PC-3 (cell line): ENCODE results near the gene UBR2. TPM values are rescaled to one million over a fixed set of nuclear protein-coding genes. Genes with fewer than 3 reads are reported as not detected.
"Not testable (repeated sequence)": the region's sequence is repeated elsewhere in the genome, so short reads cannot be mapped to it uniquely, and the experiment has no call there.

Source experiments
- ATAC-seq: fragments of 200-7000 bp; cut with Tn5 transposase; 2 replicates; pipeline ENCODE4 v1.9.1; 2020; ENCODE audit warnings: mild to moderate bottlenecking, moderate library complexity
- BruUV-seq: library from RNA; stranded (reverse); fragments of 400-500 nt; replicated peaks from 2 replicates; lab custom pipeline; 2021; lab: Mats Ljungman, UMichigan
- CTCF ChIA-PET: fragments of 300-600 bp; sonication (Branson Sonifier 250); formaldehyde crosslinking; loops from one replicate; lab custom pipeline; 2022; ENCODE audit warnings: antibody characterized with exemption; lab: Charles Lee
- POLR2A ChIA-PET: fragments of 300-600 bp; sonication (Branson Sonifier 250); formaldehyde crosslinking; loops from one replicate; lab custom pipeline; 2022; ENCODE audit warnings: antibody characterized with exemption; ENCODE audit not compliant: unreplicated experiment; lab: Charles Lee
- DNase-seq: peaks from one replicate; pipeline ENCODE4 v3.0.0-alpha.2; 2015
- H2AFZ ChIP-seq: fragments of 300-600 bp; sonication (generic); 2 replicates; pipeline ENCODE4 v1.6.0; 2016; ENCODE audit warnings: antibody characterized with exemption, low read length
- H3F3A ChIP-seq: fragments of 300-600 bp; sonication (generic); one replicate; pipeline ENCODE4 v1.6.0; 2017; ENCODE audit warnings: antibody characterized with exemption, low read length, control low read depth, mild to moderate bottlenecking; ENCODE audit not compliant: unreplicated experiment
- H3K27ac ChIP-seq: fragments of 300-600 bp; sonication (generic); 2 replicates; pipeline ENCODE4 v1.5.1; 2016; ENCODE audit warnings: mild to moderate bottlenecking, low read length
- H3K27me3 ChIP-seq: fragments of 300-600 bp; sonication (generic); 2 replicates; pipeline ENCODE4 v1.6.1; 2016; ENCODE audit warnings: low read length, mixed read lengths
- H3K36me3 ChIP-seq: fragments of 300-600 bp; sonication (generic); 2 replicates; pipeline ENCODE4 v1.6.1; 2016; ENCODE audit warnings: low read depth, mixed run types, low read length, mixed read lengths
- H3K4me1 ChIP-seq: fragments of 300-600 bp; sonication (generic); 2 replicates; pipeline ENCODE4 v1.5.1; 2016; ENCODE audit warnings: low read length; ENCODE audit not compliant: insufficient read depth
- H3K4me2 ChIP-seq: fragments of 300-600 bp; sonication (generic); 2 replicates; pipeline ENCODE4 v1.6.0; 2016; ENCODE audit warnings: low read length
- H3K4me3 ChIP-seq: fragments of 300-600 bp; sonication (generic); 2 replicates; pipeline ENCODE4 v1.5.1; 2016; ENCODE audit warnings: mild to moderate bottlenecking, low read length, mixed read lengths
- H3K79me2 ChIP-seq: fragments of 300-600 bp; sonication (generic); 2 replicates; pipeline ENCODE4 v1.6.1; 2017; ENCODE audit warnings: low read length, mixed read lengths
- H3K9ac ChIP-seq: fragments of 300-600 bp; sonication (generic); 2 replicates; pipeline ENCODE4 v1.6.0; 2016; ENCODE audit warnings: mild to moderate bottlenecking, low read length
- H3K9me2 ChIP-seq: fragments of 300-600 bp; sonication (generic); replicated peaks from 2 replicates; pipeline ENCODE4 v1.6.1; 2016; ENCODE audit warnings: mixed run types, low read length, mixed read lengths
- H3K9me3 ChIP-seq: fragments of 300-600 bp; sonication (generic); 2 replicates; pipeline ENCODE4 v1.6.1; 2016; ENCODE audit warnings: low read length, mixed read lengths
- H4K20me1 ChIP-seq: fragments of 300-600 bp; sonication (generic); 2 replicates; pipeline ENCODE4 v1.6.1; 2016; ENCODE audit warnings: low read length, mixed read lengths
- EZH2 ChIP-seq: fragments of 300-600 bp; sonication (generic); IDR thresholded peaks from one replicate; pipeline ENCODE4 v1.6.1; 2017; ENCODE audit warnings: antibody characterized with exemption, mild to moderate bottlenecking, low read length; ENCODE audit not compliant: unreplicated experiment
- EZH2phosphoT487 ChIP-seq: fragments of 300-600 bp; sonication (generic); IDR thresholded peaks from 2 replicates; pipeline ENCODE4 v1.6.1; 2018; ENCODE audit warnings: mild to moderate bottlenecking, antibody characterized with exemption, low read length, borderline replicate concordance
- intact Hi-C: fragments of 100-400 bp; cut with micrococcal nuclease; formaldehyde crosslinking; loops from 2 replicates; pipeline ENCODE4 v1.9.0; 2023
- total RNA-seq: library from RNA; depleted of rRNA; stranded (reverse); fragments of >200 nt; gene quantifications from 2 replicates; pipeline ENCODE4 v1.2.3, GENCODE V29; 2014
- TF ChIP-seq, protein P1 (sequence below): fragments of 300-600 bp; sonication (generic); conservative IDR thresholded peaks from 2 replicates; pipeline ENCODE4 v1.5.1; 2017; ENCODE audit warnings: antibody characterized with exemption, low read depth, mild to moderate bottlenecking, low read length

Gene UBR2
- total RNA-seq, 1 experiment from 2014 or later: 19.6 TPM

GRCh38 chr6:42572523-42572922 is 8.7 kb downstream of the UBR2 start:
- CTCF ChIA-PET: interaction anchor here (1.5 kb wide), 1 partner anchor 25 kb away, joined by 3 read pairs; no protein-coding TSS in a partner anchor
- no peaks in the 10 kb centered on the region for H3K9me3 ChIP-seq
- H3K9ac ChIP-seq: no peak overlapping the region
- no peaks in the 10 kb centered on the region for H4K20me1 ChIP-seq
- TF ChIP-seq EZH2phosphoT487 (no peak), EZH2 (no peak)
- TF ChIP-seq, protein P1, sequence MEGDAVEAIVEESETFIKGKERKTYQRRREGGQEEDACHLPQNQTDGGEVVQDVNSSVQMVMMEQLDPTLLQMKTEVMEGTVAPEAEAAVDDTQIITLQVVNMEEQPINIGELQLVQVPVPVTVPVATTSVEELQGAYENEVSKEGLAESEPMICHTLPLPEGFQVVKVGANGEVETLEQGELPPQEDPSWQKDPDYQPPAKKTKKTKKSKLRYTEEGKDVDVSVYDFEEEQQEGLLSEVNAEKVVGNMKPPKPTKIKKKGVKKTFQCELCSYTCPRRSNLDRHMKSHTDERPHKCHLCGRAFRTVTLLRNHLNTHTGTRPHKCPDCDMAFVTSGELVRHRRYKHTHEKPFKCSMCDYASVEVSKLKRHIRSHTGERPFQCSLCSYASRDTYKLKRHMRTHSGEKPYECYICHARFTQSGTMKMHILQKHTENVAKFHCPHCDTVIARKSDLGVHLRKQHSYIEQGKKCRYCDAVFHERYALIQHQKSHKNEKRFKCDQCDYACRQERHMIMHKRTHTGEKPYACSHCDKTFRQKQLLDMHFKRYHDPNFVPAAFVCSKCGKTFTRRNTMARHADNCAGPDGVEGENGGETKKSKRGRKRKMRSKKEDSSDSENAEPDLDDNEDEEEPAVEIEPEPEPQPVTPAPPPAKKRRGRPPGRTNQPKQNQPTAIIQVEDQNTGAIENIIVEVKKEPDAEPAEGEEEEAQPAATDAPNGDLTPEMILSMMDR: no peak
- no peaks in the 10 kb centered on the region for H3F3A ChIP-seq
- peaks cover 13% of the 10 kb centered on the region for H3K36me3 ChIP-seq
- no peaks in the 10 kb centered on the region for H3K27me3 ChIP-seq
- peaks cover 81% of the 10 kb centered on the region for H3K79me2 ChIP-seq
- H3K4me1 ChIP-seq: peaks cover 15% of the 10 kb centered on the region
- H2AFZ ChIP-seq: no peak overlapping the region
- H3K9me2 ChIP-seq: no peaks in the 10 kb centered on the region
- intact Hi-C loops: no loop called here
- ATAC-seq (no peak), DNase-seq (no peak)
- H3K4me2 ChIP-seq: no peak overlapping the region
- BruUV-seq: no TSS peak
- POLR2A ChIA-PET: no interaction called here
- H3K27ac ChIP-seq: no peak overlapping the region
- no peak overlapping the region for H3K4me3 ChIP-seq

- peaks cover 53% of the 10 kb centered on the region for H3K79me2 ChIP-seq
- DNase-seq, H3K9me3 ChIP-seq, ATAC-seq, H4K20me1 ChIP-seq, H3K9me2 ChIP-seq, BruUV-seq, intact Hi-C loops, CTCF ChIA-PET, H3K4me1 ChIP-seq, H3K9ac ChIP-seq, H3K4me3 ChIP-seq, H3K4me2 ChIP-seq, H3K27me3 ChIP-seq, H3K27ac ChIP-seq, H2AFZ ChIP-seq, POLR2A ChIA-PET, H3F3A ChIP-seq: not testable (repeated sequence)
- H3K36me3 ChIP-seq: peaks cover 13% of the 10 kb centered on the region
Observed at GRCh38 chr6:42576538-42576937, 12.7 kb downstream of the UBR2 start.

DNA sequence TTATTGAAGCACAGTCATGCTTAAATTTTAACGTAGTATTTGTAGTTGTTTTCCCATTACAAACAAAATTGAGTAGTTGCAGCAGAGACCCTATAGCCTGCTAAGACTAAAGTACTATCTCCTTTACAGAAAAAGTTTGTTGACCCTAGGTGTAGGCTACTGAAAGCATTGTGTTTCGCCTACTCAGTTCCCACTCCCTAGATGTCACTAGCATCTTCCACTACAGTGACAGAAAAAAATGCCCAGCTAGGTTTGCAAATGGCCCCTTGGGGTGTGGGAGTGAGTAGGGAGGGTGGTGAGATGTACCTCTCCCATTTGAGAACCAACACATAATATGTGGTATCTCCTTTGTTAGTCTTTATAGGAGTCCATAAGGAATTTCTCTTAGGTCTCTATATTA is 34.5 kb downstream of the UBR2 start:
- H2AFZ ChIP-seq: no peak overlapping the region
- DNase-seq: no peak
- CTCF ChIA-PET: no interaction called here
- POLR2A ChIA-PET: no interaction called here
- H3K27me3 ChIP-seq: no peaks in the 10 kb centered on the region
- no TSS peak for BruUV-seq
- no peaks in the 10 kb centered on the region for H3K4me1 ChIP-seq
- no peak for TF ChIP-seq EZH2phosphoT487
- no peak for TF ChIP-seq EZH2
- TF ChIP-seq, protein P1: no peak
- H4K20me1 ChIP-seq: no peaks in the 10 kb centered on the region
- no peaks in the 10 kb centered on the region for H3K9me3 ChIP-seq
- no peaks in the 10 kb centered on the region for H3F3A ChIP-seq
- H3K9ac ChIP-seq: no peak overlapping the region
- intact Hi-C loops: no loop called here
- no peaks in the 10 kb centered on the region for H3K9me2 ChIP-seq
- H3K27ac ChIP-seq: no peak overlapping the region
- H3K4me2 ChIP-seq: no peak overlapping the region
- ATAC-seq: no peak
- 0 out of 2 replicates have a peak, but pooled peaks cover 8% of the 10 kb centered on the region for H3K79me2 ChIP-seq
- no peak overlapping the region for H3K4me3 ChIP-seq
- H3K36me3 ChIP-seq: peaks cover 8% of the 10 kb centered on the region
